T-helper 2 cell (primary cell): ENCODE measurements around the gene COX6B2.

Source experiments
- DNase-seq, 5 experiments: peaks; one replicate each; pipeline versions ENCODE4 v3.0.0 to v3.0.0-alpha.2; 2012 to 2022

Gene COX6B2

GRCh38 chr19:55311797-55312196, 42.7 kb downstream of the COX6B2 start:
- DNase-seq = no peak

- DNase-seq = no peak
Measured at GRCh38 chr19:55311397-55311796, 43.1 kb downstream of the COX6B2 start.

GRCh38 chr19:55310498-55310897, 44.0 kb downstream of the COX6B2 start:
- no peak for DNase-seq

- DNase-seq = no peak
Measured at GRCh38 chr19:55309448-55309847, 45.1 kb downstream of the COX6B2 start.

- DNase-seq = no peak
Measured at GRCh38 chr19:55308281-55308680, 46.2 kb downstream of the COX6B2 start.

GRCh38 chr19:55306712-55307111, 47.8 kb downstream of the COX6B2 start:
- DNase-seq = no peak

- DNase-seq = no peak
Measured at GRCh38 chr19:55305983-55306562, 48.4 kb downstream of the COX6B2 start.

GRCh38 chr19:55305491-55305890, 49.0 kb downstream of the COX6B2 start:
- peak in 4 of 5 experiments; percentile 14 to 56 (median 36) for DNase-seq

- DNase-seq = no peak
Measured at GRCh38 chr19:55304980-55305379, 49.5 kb downstream of the COX6B2 start.

- DNase-seq = peak in 1 of 5 experiments; percentile 54
Measured at GRCh38 chr19:55304279-55304978, 50.1 kb downstream of the COX6B2 start.

GRCh38 chr19:55303477-55303876, 51.0 kb downstream of the COX6B2 start:
- no peak for DNase-seq

- DNase-seq = no peak
Measured at GRCh38 chr19:55302318-55302703, 52.2 kb downstream of the COX6B2 start.

- DNase-seq = peak; percentile 85 to 95 (median 90)
Measured at GRCh38 chr19:55301459-55302317, 52.8 kb downstream of the COX6B2 start.

- DNase-seq = no peak
Measured at GRCh38 chr19:55300886-55301458, 53.5 kb downstream of the COX6B2 start.

- DNase-seq = no peak
Measured at GRCh38 chr19:55299991-55300390, 54.5 kb downstream of the COX6B2 start.
